ENCODE measurements around the gene SPATA31D4. TPM values are rescaled to one million over a fixed set of nuclear protein-coding genes. Genes with fewer than 3 reads are reported as not detected.
"Not testable (repeated sequence)": the region's sequence is repeated elsewhere in the genome, so short reads cannot be mapped to it uniquely, and the experiment has no call there.

The SPATA31D4 gene
- polyA plus RNA-seq, 4 donors = 0.01 TPM; not detected in 3

DNA sequence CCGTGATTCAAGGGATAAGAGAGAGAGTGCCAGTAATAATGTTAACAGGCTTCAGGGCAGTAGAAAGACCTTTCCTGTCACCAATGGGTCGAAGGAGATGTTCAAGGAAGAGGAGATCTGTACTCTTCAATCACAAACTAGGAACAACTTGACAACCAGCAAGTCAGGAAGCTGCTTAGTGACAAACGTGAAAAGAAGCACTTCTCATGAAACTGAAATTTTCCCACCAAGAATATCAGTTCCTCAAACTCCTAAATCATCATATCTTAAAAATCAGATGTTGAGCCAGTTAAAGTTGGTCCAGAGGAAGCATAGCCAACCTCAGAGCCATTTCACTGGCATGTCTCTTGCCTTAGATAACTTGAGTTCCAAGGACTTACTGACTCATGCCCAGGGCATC is 5.3 kb downstream of the SPATA31D4 start:
- no CpG with 5 or more reads among the region's 3 CpGs for WGBS, 3 donors
- H3K36me3 ChIP-seq (ENCODE audit: control insufficient read depth in 3 of 3, insufficient read depth in 2 of 3, low read depth in 1 of 3, low read length in 3 of 3); H3K4me1 ChIP-seq (ENCODE audit: control insufficient read depth in 3 of 3, insufficient read depth in 2 of 3, low read depth in 1 of 3, low read length in 2 of 3); H3K4me3 ChIP-seq (ENCODE audit: low read depth in 1 of 3, low read length in 3 of 3); H3K27me3 ChIP-seq (ENCODE audit: control insufficient read depth in 3 of 3, insufficient read depth in 3 of 3, low read length in 3 of 3); H3K9me3 ChIP-seq (ENCODE audit: control insufficient read depth in 2 of 2, insufficient read depth in 1 of 2, low read depth in 1 of 2, low read length in 1 of 2); DNase-seq; H3K27ac ChIP-seq (ENCODE audit: low read depth in 1 of 3, low read length in 2 of 3): not testable (repeated sequence)
- FAIRE-seq = peak; percentile 84

DNA sequence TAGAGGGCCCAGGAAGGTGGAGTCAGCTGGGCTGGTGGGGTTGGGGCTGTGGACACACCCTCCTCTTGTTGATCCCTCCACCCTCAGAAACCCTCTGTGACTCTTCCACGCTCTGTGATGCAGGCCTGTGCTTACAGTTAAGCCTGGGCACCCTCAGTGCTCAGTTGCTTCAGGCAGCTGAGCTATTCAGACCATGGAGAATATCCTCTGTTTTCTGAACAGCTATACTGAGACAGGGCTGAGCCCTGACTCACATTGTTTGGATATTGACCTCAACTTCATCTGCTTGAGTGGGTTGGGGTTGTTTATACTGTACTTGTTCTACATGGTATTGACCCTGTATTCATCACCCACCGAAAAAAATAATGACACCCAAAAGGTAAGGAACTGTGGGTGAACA is 15.2 kb downstream of the SPATA31D4 start, which contains the start of gene SPATA31D3:
Gene SPATA31D3, plus strand, starts transcription at position 108 of the 400 bp plus-strand sequence. Its CDS starts 86 bp downstream, at position 194.
- FAIRE-seq; H3K27me3 ChIP-seq (ENCODE audit: control insufficient read depth in 3 of 3, insufficient read depth in 3 of 3, low read length in 3 of 3); H3K9me3 ChIP-seq (ENCODE audit: control insufficient read depth in 2 of 2, insufficient read depth in 1 of 2, low read depth in 1 of 2, low read length in 1 of 2); H3K27ac ChIP-seq (ENCODE audit: low read depth in 1 of 3, low read length in 2 of 3); H3K4me3 ChIP-seq (ENCODE audit: low read depth in 1 of 3, low read length in 3 of 3); H3K4me1 ChIP-seq (ENCODE audit: control insufficient read depth in 3 of 3, insufficient read depth in 2 of 3, low read depth in 1 of 3, low read length in 2 of 3); H3K36me3 ChIP-seq (ENCODE audit: control insufficient read depth in 3 of 3, insufficient read depth in 2 of 3, low read depth in 1 of 3, low read length in 3 of 3); DNase-seq: not testable (repeated sequence)
- WGBS, 3 donors = no CpG with 5 or more reads among the region's 2 CpGs

DNA sequence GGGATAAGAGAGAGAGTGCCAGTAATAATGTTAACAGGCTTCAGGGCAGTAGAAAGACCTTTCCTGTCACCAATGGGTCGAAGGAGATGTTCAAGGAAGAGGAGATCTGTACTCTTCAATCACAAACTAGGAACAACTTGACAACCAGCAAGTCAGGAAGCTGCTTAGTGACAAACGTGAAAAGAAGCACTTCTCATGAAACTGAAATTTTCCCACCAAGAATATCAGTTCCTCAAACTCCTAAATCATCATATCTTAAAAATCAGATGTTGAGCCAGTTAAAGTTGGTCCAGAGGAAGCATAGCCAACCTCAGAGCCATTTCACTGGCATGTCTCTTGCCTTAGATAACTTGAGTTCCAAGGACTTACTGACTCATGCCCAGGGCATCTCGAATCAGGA is 20.4 kb downstream of the SPATA31D4 start:
- FAIRE-seq = peak; percentile 44
- H3K36me3 ChIP-seq (ENCODE audit: control insufficient read depth in 3 of 3, insufficient read depth in 2 of 3, low read depth in 1 of 3, low read length in 3 of 3); H3K27me3 ChIP-seq (ENCODE audit: control insufficient read depth in 3 of 3, insufficient read depth in 3 of 3, low read length in 3 of 3); H3K4me1 ChIP-seq (ENCODE audit: control insufficient read depth in 3 of 3, insufficient read depth in 2 of 3, low read depth in 1 of 3, low read length in 2 of 3); H3K4me3 ChIP-seq (ENCODE audit: low read depth in 1 of 3, low read length in 3 of 3); H3K27ac ChIP-seq (ENCODE audit: low read depth in 1 of 3, low read length in 2 of 3); DNase-seq; H3K9me3 ChIP-seq (ENCODE audit: control insufficient read depth in 2 of 2, insufficient read depth in 1 of 2, low read depth in 1 of 2, low read length in 1 of 2): not testable (repeated sequence)
- 60 to 65% methylated on average over 1 of the region's 3 CpGs; no CpG with 5 or more reads in 1 of the 3 donors for WGBS, 3 donors

DNA sequence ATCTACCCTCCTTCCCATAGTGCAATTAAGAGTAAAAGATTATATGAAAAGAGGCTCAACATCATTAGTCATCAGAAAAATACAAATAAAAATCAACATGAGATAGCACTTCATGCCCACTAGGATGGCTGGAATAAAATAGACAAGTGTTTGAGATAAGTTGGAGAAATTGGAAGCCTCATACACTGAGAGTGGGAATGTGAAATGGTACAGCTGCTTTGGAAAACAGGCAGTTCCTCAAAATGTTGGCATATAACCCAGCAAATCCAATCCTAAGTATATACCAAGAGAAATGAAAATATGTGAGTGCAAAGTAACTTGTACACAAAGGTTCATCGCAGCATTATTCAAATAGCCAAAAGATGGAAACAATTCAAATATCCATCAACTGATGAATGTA is 24.9 kb downstream of the SPATA31D4 start:
- Histone ChIP-seq H3K27me3 (ENCODE audit: control insufficient read depth in 3 of 3, insufficient read depth in 3 of 3, low read length in 3 of 3) (no peaks in the 10 kb centered on the region), H3K4me1 (ENCODE audit: control insufficient read depth in 3 of 3, insufficient read depth in 2 of 3, low read depth in 1 of 3, low read length in 2 of 3) (no peaks in the 10 kb centered on the region), H3K27ac (ENCODE audit: low read depth in 1 of 3, low read length in 2 of 3) (no peak overlapping the region), H3K4me3 (ENCODE audit: low read depth in 1 of 3, low read length in 3 of 3) (no peak overlapping the region), H3K36me3 (ENCODE audit: control insufficient read depth in 3 of 3, insufficient read depth in 2 of 3, low read depth in 1 of 3, low read length in 3 of 3) (no peaks in the 10 kb centered on the region), H3K9me3 (ENCODE audit: control insufficient read depth in 2 of 2, insufficient read depth in 1 of 2, low read depth in 1 of 2, low read length in 1 of 2) (peaks cover 0 to 17% of the 10 kb centered on the region in 2 donors)
- DNase-seq (no peak), FAIRE-seq (no peak)
- WGBS, 3 donors = 81 to 98% (median 97%) methylated on average over 1 of the region's 1 CpG

DNA sequence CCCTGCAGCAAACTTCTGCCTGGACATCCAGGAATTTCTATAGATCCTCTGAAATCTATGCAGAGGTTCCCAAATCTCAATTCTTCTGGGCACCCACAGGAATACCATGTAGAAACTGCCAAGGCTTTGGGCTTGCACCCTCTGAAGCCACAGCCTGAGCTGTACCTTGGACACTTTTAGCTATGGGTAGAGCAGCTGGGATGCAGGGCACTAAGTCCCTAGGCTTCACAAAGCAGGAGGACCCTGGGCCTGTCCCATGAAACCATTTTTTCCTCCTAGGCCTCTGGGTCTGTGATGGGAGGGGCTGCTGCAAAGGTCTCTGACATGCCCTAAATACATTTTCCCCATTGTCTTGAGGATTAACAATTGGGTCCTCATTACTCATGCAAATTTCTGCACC is 27.4 kb downstream of the SPATA31D4 start:
- FAIRE-seq (no peak), DNase-seq (no peak)
- Histone ChIP-seq H3K36me3 (ENCODE audit: control insufficient read depth in 3 of 3, insufficient read depth in 2 of 3, low read depth in 1 of 3, low read length in 3 of 3) (no peaks in the 10 kb centered on the region), H3K27ac (ENCODE audit: low read depth in 1 of 3, low read length in 2 of 3) (no peak overlapping the region), H3K4me3 (ENCODE audit: low read depth in 1 of 3, low read length in 3 of 3) (no peak overlapping the region), H3K4me1 (ENCODE audit: control insufficient read depth in 3 of 3, insufficient read depth in 2 of 3, low read depth in 1 of 3, low read length in 2 of 3) (no peaks in the 10 kb centered on the region), H3K27me3 (ENCODE audit: control insufficient read depth in 3 of 3, insufficient read depth in 3 of 3, low read length in 3 of 3) (no peaks in the 10 kb centered on the region), H3K9me3 (ENCODE audit: control insufficient read depth in 2 of 2, insufficient read depth in 1 of 2, low read depth in 1 of 2, low read length in 1 of 2) (peaks cover 0 to 17% of the 10 kb centered on the region in 2 donors)

DNA sequence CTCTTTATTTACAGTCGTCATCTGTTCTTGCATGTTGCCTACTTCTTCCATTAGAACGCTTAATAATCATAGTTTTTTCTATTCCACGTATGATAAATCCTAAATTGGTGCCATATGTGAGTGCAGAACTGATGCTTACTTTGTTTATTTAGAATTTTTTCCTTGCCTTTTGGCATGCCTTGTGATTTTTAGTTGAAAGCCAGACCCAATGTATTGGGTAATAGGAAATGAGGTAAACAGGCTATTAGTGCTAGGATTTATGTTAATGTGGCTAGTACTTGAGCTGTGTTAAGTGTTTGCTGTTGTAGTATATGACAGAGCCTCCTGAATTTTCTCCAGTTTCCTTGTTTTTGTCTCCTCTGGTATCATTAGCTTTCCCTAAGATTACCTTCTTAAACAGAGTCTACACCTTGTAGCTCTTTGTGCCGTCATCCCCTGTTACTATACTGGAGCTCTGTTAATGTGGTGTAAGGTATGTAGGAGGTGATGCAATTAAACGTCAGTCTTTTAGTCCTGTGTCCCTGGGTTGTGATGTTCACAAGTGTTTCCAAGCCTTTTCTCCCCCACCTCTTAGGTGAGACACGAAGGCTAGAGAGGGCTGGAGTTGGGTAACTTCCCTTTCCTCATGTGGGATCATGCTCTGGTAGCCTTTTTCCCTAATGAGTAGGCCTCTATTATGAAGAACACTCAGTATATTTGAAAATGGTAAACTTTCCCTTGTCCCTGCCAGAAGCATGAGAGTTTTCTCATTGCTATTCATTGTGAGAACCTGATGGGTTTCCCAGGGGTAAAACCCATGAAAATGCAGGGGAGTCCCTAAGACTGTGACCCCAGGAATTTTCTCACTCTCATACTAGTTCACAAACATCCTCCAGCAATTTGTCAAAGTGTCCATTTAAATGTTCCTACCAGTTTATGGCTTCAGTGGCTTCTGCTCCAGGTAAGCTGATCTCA is 36.3 kb downstream of the SPATA31D4 start:
- H3K4me3 ChIP-seq (ENCODE audit: low read depth in 1 of 3, low read length in 3 of 3) = no peak overlapping the region
- no peaks in the 10 kb centered on the region for H3K4me1 ChIP-seq (ENCODE audit: control insufficient read depth in 3 of 3, insufficient read depth in 2 of 3, low read depth in 1 of 3, low read length in 2 of 3)
- H3K27ac ChIP-seq (ENCODE audit: low read depth in 1 of 3, low read length in 2 of 3) = no peak overlapping the region
- WGBS, 3 donors = 67 to 79% (median 73%) methylated on average over 6 of the region's 6 CpGs
- H3K27me3 ChIP-seq (ENCODE audit: control insufficient read depth in 3 of 3, insufficient read depth in 3 of 3, low read length in 3 of 3) = no peaks in the 10 kb centered on the region
- no peaks in the 10 kb centered on the region for H3K9me3 ChIP-seq (ENCODE audit: control insufficient read depth in 2 of 2, insufficient read depth in 1 of 2, low read depth in 1 of 2, low read length in 1 of 2)
- no peak for DNase-seq
- H3K36me3 ChIP-seq (ENCODE audit: control insufficient read depth in 3 of 3, insufficient read depth in 2 of 3, low read depth in 1 of 3, low read length in 3 of 3) = no peaks in the 10 kb centered on the region
- FAIRE-seq = no peak

DNA sequence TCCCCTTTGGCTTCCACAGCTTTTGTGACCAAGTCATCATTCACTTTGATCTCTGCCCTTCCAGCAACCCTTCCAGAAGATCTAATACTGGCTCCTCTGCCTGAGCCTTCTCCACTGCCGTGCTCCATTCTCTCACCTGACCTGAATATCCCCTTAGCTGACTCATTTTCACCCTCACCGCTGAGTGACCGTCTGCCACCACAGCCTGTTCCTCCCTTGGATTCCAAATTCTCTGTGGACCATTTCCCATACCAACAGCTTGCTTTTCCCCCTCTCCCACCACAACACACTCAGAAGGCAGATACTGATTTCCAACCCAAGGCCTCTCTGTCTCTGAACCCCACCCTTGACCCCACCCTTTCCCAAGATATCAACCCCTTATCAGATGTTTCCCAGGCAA is 39.8 kb downstream of the SPATA31D4 start:
- FAIRE-seq = no peak
- 87 to 91% (median 89%) methylated on average over 3 of the region's 3 CpGs for WGBS, 3 donors

DNA sequence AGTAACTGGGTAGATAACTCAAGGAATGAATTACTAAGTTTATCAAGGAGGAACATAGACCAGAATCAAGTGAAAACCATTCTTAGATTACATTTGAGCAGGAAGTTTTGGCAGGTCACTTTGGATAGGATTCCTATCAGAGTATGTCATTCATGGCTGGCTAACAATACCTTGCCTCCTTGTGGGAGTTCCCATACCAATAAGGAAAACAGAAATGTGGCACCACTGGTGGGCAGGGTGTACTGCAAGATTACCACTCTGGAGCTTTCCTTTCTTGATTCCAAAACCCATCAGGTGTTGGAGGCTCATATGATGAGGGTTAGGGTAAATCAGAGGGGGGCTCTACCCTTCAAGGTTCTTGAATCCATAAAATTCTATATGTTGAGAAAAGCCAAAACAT is 41.7 kb downstream of the SPATA31D4 start:
- Histone ChIP-seq H3K27me3 (ENCODE audit: control insufficient read depth in 3 of 3, insufficient read depth in 3 of 3, low read length in 3 of 3) (no peaks in the 10 kb centered on the region), H3K27ac (ENCODE audit: low read depth in 1 of 3, low read length in 2 of 3) (no peak overlapping the region), H3K36me3 (ENCODE audit: control insufficient read depth in 3 of 3, insufficient read depth in 2 of 3, low read depth in 1 of 3, low read length in 3 of 3) (no peaks in the 10 kb centered on the region), H3K4me3 (ENCODE audit: low read depth in 1 of 3, low read length in 3 of 3) (no peak overlapping the region), H3K9me3 (ENCODE audit: control insufficient read depth in 2 of 2, insufficient read depth in 1 of 2, low read depth in 1 of 2, low read length in 1 of 2) (peaks cover 0 to 5% of the 10 kb centered on the region in 2 donors), H3K4me1 (ENCODE audit: control insufficient read depth in 3 of 3, insufficient read depth in 2 of 3, low read depth in 1 of 3, low read length in 2 of 3) (no peaks in the 10 kb centered on the region)
- DNase-seq (no peak), FAIRE-seq (no peak)

More for the DNA sequence above, 39.8 kb downstream of the SPATA31D4 start:
- no peaks in the 10 kb centered on the region for H3K27me3 ChIP-seq (ENCODE audit: control insufficient read depth in 3 of 3, insufficient read depth in 3 of 3, low read length in 3 of 3)
- H3K27ac ChIP-seq (ENCODE audit: low read depth in 1 of 3, low read length in 2 of 3) = no peak overlapping the region
- no peak for DNase-seq
- H3K36me3 ChIP-seq (ENCODE audit: control insufficient read depth in 3 of 3, insufficient read depth in 2 of 3, low read depth in 1 of 3, low read length in 3 of 3) = no peaks in the 10 kb centered on the region
- no peaks in the 10 kb centered on the region for H3K4me1 ChIP-seq (ENCODE audit: control insufficient read depth in 3 of 3, insufficient read depth in 2 of 3, low read depth in 1 of 3, low read length in 2 of 3)
- H3K4me3 ChIP-seq (ENCODE audit: low read depth in 1 of 3, low read length in 3 of 3) = no peak overlapping the region
- no peaks in the 10 kb centered on the region for H3K9me3 ChIP-seq (ENCODE audit: control insufficient read depth in 2 of 2, insufficient read depth in 1 of 2, low read depth in 1 of 2, low read length in 1 of 2)

DNA sequence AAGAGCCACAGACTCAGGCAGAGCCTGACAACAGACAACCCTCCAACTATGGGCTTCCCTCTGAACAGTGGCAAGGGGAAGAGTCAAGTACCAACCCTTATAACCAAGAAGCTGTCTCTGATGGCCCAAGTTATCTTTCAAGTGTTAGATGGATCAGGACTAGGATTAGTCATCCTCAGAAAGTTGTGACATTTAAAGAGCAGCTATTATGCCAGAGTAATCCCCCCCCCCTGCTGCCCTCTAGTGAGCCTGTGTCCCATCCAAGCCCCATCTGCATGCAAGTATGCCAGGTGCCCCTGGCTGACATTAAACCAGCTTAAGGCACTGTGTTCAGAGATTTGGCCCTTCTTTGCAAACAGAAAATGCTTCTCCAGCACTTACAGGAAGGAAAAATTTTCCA is 43.5 kb downstream of the SPATA31D4 start:
- H3K4me1 ChIP-seq (ENCODE audit: control insufficient read depth in 3 of 3, insufficient read depth in 2 of 3, low read depth in 1 of 3, low read length in 2 of 3) = no peaks in the 10 kb centered on the region
- H3K4me3 ChIP-seq (ENCODE audit: low read depth in 1 of 3, low read length in 3 of 3) = no peak overlapping the region
- no peaks in the 10 kb centered on the region for H3K27me3 ChIP-seq (ENCODE audit: control insufficient read depth in 3 of 3, insufficient read depth in 3 of 3, low read length in 3 of 3)
- no peaks in the 10 kb centered on the region for H3K36me3 ChIP-seq (ENCODE audit: control insufficient read depth in 3 of 3, insufficient read depth in 2 of 3, low read depth in 1 of 3, low read length in 3 of 3)
- no peak overlapping the region for H3K27ac ChIP-seq (ENCODE audit: low read depth in 1 of 3, low read length in 2 of 3)
- DNase-seq (no peak), FAIRE-seq (no peak)
- peaks cover 0 to 5% of the 10 kb centered on the region in 2 donors for H3K9me3 ChIP-seq (ENCODE audit: control insufficient read depth in 2 of 2, insufficient read depth in 1 of 2, low read depth in 1 of 2, low read length in 1 of 2)
